22Rv1 (cell line): ENCODE data around the gene SPEF2.

Source experiments
- CTCF ChIP-seq: fragments of 450-650 bp; IDR thresholded peaks from 2 replicates; pipeline ENCODE4 v1.5.1; 2017; ENCODE audit warnings: mild to moderate bottlenecking
- ZFX ChIP-seq: fragments of 450-650 bp; IDR thresholded peaks from 2 replicates; pipeline ENCODE4 v1.6.1; 2017; ENCODE audit warnings: antibody characterized with exemption, borderline replicate concordance

GRCh38 chr5:35822511-35822910, 204.8 kb downstream of the SPEF2 start:
- TF ChIP-seq CTCF (no peak), ZFX (no peak)
